Endodermal cell (in vitro differentiated cells): ENCODE results near the gene ACYP1. TPM values are rescaled to one million over a fixed set of nuclear protein-coding genes. Genes with fewer than 3 reads are reported as not detected.

Source experiments
- DNase-seq: peaks from one replicate; pipeline ENCODE4 v3.0.0-alpha.2; 2017
- H3K27ac ChIP-seq: 2 replicates; pipeline ENCODE4 v1.5.1; 2013; ENCODE audit warnings: mild to moderate bottlenecking, low read depth, low read length, moderate library complexity
- H3K27me3 ChIP-seq: 2 replicates; pipeline ENCODE4 v1.6.1; 2013; ENCODE audit warnings: mild to moderate bottlenecking, low read length, moderate library complexity; ENCODE audit not compliant: insufficient read depth, control insufficient read depth, poor library complexity, severe bottlenecking
- H3K36me3 ChIP-seq: 2 replicates; pipeline ENCODE4 v1.7.0; 2013; ENCODE audit warnings: mild to moderate bottlenecking, low read length, moderate library complexity; ENCODE audit not compliant: control insufficient read depth, insufficient read depth
- H3K4me1 ChIP-seq: one replicate; pipeline ENCODE4 v1.7.0; 2013; ENCODE audit warnings: low read length; ENCODE audit not compliant: control insufficient read depth, insufficient read depth
- H3K4me3 ChIP-seq: 2 replicates; pipeline ENCODE4 v1.5.1; 2013; ENCODE audit warnings: mild to moderate bottlenecking, low read length, moderate library complexity
- H3K9ac ChIP-seq: 2 replicates; pipeline ENCODE4 v1.6.1; 2013; ENCODE audit warnings: mild to moderate bottlenecking, low read length, moderate library complexity; ENCODE audit not compliant: poor library complexity, severe bottlenecking; ENCODE audit errors: extremely low read depth
- H3K9me3 ChIP-seq: 2 replicates; pipeline ENCODE4 v1.6.1; 2013; ENCODE audit warnings: mild to moderate bottlenecking, low read length, moderate library complexity; ENCODE audit not compliant: control insufficient read depth
- H3K27ac Mint-ChIP-seq: 2 replicates; pipeline ENCODE4 v1.8.0; 2020; ENCODE audit warnings: mixed read lengths
- H3K27me3 Mint-ChIP-seq: 2 replicates; pipeline ENCODE4 v1.8.0; 2021; ENCODE audit warnings: mild to moderate bottlenecking, mixed read lengths; ENCODE audit not compliant: insufficient read depth
- H3K36me3 Mint-ChIP-seq: 2 replicates; pipeline ENCODE4 v1.8.0; 2020; ENCODE audit warnings: low read depth, mixed read lengths
- H3K4me1 Mint-ChIP-seq: 2 replicates; pipeline ENCODE4 v1.8.0; 2020; ENCODE audit warnings: mixed read lengths
- H3K4me3 Mint-ChIP-seq: 2 replicates; pipeline ENCODE4 v1.8.0; 2020; ENCODE audit warnings: mild to moderate bottlenecking, moderate library complexity, mixed read lengths
- H3K9me3 Mint-ChIP-seq: 2 replicates; pipeline ENCODE4 v1.8.0; 2020; ENCODE audit warnings: mild to moderate bottlenecking, mixed read lengths
- WGBS, 2 experiments: methylation state at CpG; one replicate each; pipeline versions ENCODE4 v1.1.5 to v1.1.7; 2013; ENCODE audit warnings: missing lambda C conversion rate in 2 of 2, mixed read lengths in 1 of 2; ENCODE audit not compliant: insufficient coverage in 1 of 2, insufficient read length in 1 of 2; 5-methylcytosine and 5-hydroxymethylcytosine counted together
- total RNA-seq, 2 donors: library from RNA; stranded (reverse); fragmentation: NEBNext Ultra II Directional in 1 of 2; extraction: Animal tissue kit (Norgen Biotek cat#: 25700) in 1 of 2; gene quantifications; 2 replicates in 1 of 2; 3 replicates in 1 of 2; pipeline ENCODE4 v1.2.1, GENCODE V29; 2021
- TF ChIP-seq, protein P1 (sequence below): fragments of 200-600 bp; sonication (generic); conservative IDR thresholded peaks from 2 replicates; pipeline ENCODE4 v1.5.0; 2021; ENCODE audit warnings: antibody characterized with exemption, mild to moderate bottlenecking

Gene ACYP1
- total RNA-seq, 2 donors from 2014 or later = 21.4 to 26.0 TPM

DNA sequence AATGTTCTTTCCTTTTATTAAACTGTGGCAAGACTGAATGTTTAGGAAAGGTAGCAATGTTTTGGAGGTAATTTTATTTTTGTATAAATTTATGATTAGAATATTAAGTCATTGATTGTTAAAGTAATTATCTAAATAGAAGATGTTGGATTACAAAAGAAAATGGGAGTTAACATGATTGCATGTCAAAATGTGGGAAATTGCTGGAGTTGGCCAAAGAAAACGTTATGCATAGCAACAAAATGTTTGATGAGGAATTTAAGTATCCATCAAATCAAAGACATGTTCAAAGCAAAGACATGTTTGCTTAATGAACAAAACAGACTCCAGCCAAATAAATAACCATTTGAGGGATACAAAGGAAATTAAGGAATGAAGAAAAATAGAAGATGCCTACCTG lies 9.4 kb downstream of the ACYP1 start:
- H3K4me1 Mint-ChIP-seq = peaks cover 2% of the 10 kb centered on the region
- H3K9ac ChIP-seq = no peak overlapping the region
- peaks cover 2% of the 10 kb centered on the region for H3K9me3 ChIP-seq
- peaks cover 4% of the 10 kb centered on the region for H3K36me3 ChIP-seq
- peaks cover 3% of the 10 kb centered on the region for H3K9me3 Mint-ChIP-seq
- H3K36me3 Mint-ChIP-seq = peaks cover 19% of the 10 kb centered on the region
- TF ChIP-seq, protein P1, sequence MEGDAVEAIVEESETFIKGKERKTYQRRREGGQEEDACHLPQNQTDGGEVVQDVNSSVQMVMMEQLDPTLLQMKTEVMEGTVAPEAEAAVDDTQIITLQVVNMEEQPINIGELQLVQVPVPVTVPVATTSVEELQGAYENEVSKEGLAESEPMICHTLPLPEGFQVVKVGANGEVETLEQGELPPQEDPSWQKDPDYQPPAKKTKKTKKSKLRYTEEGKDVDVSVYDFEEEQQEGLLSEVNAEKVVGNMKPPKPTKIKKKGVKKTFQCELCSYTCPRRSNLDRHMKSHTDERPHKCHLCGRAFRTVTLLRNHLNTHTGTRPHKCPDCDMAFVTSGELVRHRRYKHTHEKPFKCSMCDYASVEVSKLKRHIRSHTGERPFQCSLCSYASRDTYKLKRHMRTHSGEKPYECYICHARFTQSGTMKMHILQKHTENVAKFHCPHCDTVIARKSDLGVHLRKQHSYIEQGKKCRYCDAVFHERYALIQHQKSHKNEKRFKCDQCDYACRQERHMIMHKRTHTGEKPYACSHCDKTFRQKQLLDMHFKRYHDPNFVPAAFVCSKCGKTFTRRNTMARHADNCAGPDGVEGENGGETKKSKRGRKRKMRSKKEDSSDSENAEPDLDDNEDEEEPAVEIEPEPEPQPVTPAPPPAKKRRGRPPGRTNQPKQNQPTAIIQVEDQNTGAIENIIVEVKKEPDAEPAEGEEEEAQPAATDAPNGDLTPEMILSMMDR = no peak
- no peak overlapping the region for H3K27ac ChIP-seq
- H3K4me1 ChIP-seq = no peaks in the 10 kb centered on the region
- no peaks in the 10 kb centered on the region for H3K27me3 Mint-ChIP-seq
- H3K4me3 Mint-ChIP-seq = no peak overlapping the region
- 100% methylated on average over 1 of the region's 1 CpG for WGBS, 2 experiments
- DNase-seq = no peak
- no peaks in the 10 kb centered on the region for H3K27me3 ChIP-seq
- no peak overlapping the region for H3K27ac Mint-ChIP-seq
- no peak overlapping the region for H3K4me3 ChIP-seq

DNA sequence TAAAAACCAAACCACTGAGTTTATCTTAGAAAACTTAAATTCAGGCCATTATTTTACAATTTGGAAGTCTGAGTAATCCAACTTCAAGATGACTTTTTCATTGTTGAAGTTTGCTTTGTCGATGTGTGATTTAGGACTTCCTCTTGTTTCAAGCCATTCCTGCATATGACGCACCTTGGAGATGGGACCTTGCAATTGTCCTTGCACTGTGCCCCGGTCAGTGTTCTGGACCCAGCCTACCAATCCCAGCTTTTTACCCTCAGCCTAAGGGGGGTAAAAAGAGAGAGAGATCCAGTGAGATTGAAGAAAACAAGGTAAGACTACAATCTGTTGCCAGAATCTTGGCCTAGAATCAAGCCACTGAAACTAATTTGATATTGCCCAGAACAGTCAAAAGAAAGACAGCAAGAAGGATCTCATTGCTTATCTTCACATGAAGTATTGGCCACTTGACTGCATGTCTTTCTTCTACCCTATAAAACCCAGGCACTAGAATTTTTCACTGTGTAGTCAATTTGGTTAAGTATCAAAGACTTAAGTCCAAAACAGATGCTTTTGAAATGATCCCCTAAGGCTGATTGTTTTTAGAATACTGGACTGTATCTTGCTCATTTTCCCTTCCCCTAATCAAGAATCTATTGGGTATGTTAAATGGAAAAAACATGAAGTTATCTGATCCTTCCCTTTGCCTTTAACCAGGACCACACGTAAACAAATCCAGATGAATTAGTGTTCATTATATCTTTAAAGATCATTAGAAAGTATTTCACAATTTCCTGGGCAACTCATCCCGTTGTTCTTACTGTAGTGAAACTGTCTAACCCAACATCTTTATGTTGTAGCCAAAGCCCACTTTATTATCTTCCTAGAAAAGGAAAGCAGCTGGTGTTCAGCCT lies 10.2 kb downstream of the ACYP1 start:
- DNase-seq = no peak
- TF ChIP-seq, protein P1 = no peak
- peaks cover 4% of the 10 kb centered on the region for H3K36me3 ChIP-seq
- no peak overlapping the region for H3K4me3 Mint-ChIP-seq
- H3K36me3 Mint-ChIP-seq = peaks cover 15% of the 10 kb centered on the region
- WGBS, 2 experiments = 96 to 100% methylated on average over 2 to 4 of the region's 5 CpGs
- H3K9me3 Mint-ChIP-seq = no peaks in the 10 kb centered on the region
- no peak overlapping the region for H3K4me3 ChIP-seq
- no peaks in the 10 kb centered on the region for H3K4me1 ChIP-seq
- H3K27me3 Mint-ChIP-seq = no peaks in the 10 kb centered on the region
- H3K9ac ChIP-seq = no peak overlapping the region
- no peak overlapping the region for H3K27ac Mint-ChIP-seq
- no peaks in the 10 kb centered on the region for H3K27me3 ChIP-seq
- H3K4me1 Mint-ChIP-seq = peaks cover 2% of the 10 kb centered on the region
- no peaks in the 10 kb centered on the region for H3K9me3 ChIP-seq
- no peak overlapping the region for H3K27ac ChIP-seq

DNA sequence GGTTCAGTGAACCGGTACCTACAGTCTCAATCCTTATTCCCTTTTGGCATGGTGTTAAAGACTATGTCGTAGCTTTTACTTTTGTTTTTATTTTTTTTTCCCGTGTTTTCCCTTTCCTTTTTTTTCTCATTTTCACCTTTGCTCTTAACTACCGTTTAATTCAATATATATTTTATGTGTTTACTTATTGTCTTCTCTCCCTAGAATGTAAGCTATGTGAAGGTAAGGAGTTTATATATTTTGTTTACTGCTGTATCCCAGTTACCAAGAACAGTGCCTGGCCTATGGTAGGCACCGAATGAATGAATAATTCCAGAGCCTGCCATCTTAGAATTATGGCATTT lies 12.3 kb downstream of the ACYP1 start:
- Mint-ChIP-seq H3K4me3 (peak overlapping the region; percentile 73), H3K27me3 (no peaks in the 10 kb centered on the region), H3K36me3 (peaks cover 8% of the 10 kb centered on the region), H3K9me3 (no peaks in the 10 kb centered on the region), H3K4me1 (peaks cover 2% of the 10 kb centered on the region), H3K27ac (peak overlapping the region; percentile 94)
- Histone ChIP-seq H3K9me3 (no peaks in the 10 kb centered on the region), H3K9ac (no peak overlapping the region), H3K27me3 (no peaks in the 10 kb centered on the region), H3K4me3 (peak overlapping the region; percentile 79), H3K27ac (no peak overlapping the region), H3K4me1 (no peaks in the 10 kb centered on the region), H3K36me3 (peaks cover 4% of the 10 kb centered on the region)
- no peak for DNase-seq
- TF ChIP-seq, protein P1 = no peak
- 24 to 80% methylated on average over 1 to 4 of the region's 5 CpGs for WGBS, 2 experiments
